Sigmoid colon (tissue), 4 donors: Measurements from ENCODE around the gene AKAP7.

Experiments used
- EP300 ChIP-seq, 4 donors: sonication (generic); formaldehyde crosslinking; IDR thresholded peaks; one replicate each; pipeline ENCODE4 v1.6.1; 2017; ENCODE audit warnings: antibody characterized with exemption in 4 of 4
- POLR2A ChIP-seq, 2 donors: fragments of 450-650 bp; IDR thresholded peaks; one replicate each; pipeline ENCODE4 v1.6.1; 2016; ENCODE audit warnings: antibody characterized with exemption in 2 of 2, mild to moderate bottlenecking in 2 of 2, moderate library complexity in 2 of 2
- TF ChIP-seq, protein P1 (sequence below), 4 experiments: fragments of 450-650 bp in 3 of 4; fragments of 200-600 bp in 1 of 4; IDR thresholded peaks; one replicate each; pipeline ENCODE4 v1.5.1; 2016 to 2019; ENCODE audit warnings: antibody characterized with exemption in 4 of 4, mild to moderate bottlenecking in 3 of 4, moderate library complexity in 2 of 4

DNA sequence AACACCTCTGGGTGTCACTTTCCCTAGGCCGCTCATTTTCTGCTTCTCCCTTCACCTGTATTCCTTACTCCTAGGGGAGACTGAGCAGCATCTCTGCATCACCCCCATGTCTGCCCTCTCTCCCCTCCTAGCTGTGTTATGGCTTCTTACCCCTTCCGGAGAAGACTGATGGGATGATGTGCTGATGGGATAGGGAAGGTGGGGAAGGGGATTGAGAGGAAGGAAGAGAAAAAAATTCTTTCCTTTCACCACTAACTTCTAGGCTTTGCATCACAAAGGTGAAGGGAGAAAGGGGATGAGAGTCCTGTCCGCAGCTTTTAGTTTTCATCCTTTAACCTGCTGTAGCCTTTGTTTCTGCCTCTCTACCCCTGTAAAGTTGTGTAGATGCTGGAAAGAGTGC, 26.7 kb downstream of the AKAP7 start:
- TF ChIP-seq POLR2A (IDR thresholded peaks at IDR 0.05) (no peak), EP300 (IDR thresholded peaks at IDR 0.05) (no peak)
- TF ChIP-seq, protein P1, sequence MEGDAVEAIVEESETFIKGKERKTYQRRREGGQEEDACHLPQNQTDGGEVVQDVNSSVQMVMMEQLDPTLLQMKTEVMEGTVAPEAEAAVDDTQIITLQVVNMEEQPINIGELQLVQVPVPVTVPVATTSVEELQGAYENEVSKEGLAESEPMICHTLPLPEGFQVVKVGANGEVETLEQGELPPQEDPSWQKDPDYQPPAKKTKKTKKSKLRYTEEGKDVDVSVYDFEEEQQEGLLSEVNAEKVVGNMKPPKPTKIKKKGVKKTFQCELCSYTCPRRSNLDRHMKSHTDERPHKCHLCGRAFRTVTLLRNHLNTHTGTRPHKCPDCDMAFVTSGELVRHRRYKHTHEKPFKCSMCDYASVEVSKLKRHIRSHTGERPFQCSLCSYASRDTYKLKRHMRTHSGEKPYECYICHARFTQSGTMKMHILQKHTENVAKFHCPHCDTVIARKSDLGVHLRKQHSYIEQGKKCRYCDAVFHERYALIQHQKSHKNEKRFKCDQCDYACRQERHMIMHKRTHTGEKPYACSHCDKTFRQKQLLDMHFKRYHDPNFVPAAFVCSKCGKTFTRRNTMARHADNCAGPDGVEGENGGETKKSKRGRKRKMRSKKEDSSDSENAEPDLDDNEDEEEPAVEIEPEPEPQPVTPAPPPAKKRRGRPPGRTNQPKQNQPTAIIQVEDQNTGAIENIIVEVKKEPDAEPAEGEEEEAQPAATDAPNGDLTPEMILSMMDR (IDR thresholded peaks at IDR 0.05) = no peak
